ENCODE measurements around the gene ANKFY1. TPM values are rescaled to one million over a fixed set of nuclear protein-coding genes. Genes with fewer than 3 reads are reported as not detected.
A peak's percentile ranks its signal among the peaks of the same experiment; 100 is the strongest.
"Not testable (repeated sequence)": the region's sequence is repeated elsewhere in the genome, so short reads cannot be mapped to it uniquely, and the experiment has no call there.

Gene ANKFY1
- total RNA-seq, 1 donor from 2014 or later: 17.0 TPM

DNA sequence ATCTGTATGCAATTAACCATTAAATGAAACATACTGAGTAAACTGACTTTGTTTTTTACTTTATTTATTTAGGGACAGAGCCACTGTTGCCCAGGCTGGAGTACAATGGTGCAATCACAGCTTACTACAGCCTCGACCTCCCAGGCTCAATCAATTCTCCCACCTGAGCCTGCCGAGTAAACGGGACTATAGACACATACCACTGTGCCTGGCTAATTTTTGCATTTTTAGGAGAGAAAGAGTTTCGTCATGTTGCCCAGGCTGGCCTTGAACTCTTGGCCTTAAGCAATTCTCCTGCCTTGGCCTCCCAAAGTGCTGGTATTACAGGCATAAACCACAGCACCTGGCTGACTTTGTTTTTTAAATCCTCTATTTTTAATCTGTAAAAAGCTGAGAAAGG lies 42.6 kb downstream of the ANKFY1 start:
- no peak for DNase-seq (ENCODE audit: low read depth)

GRCh38 chr17:4220655-4221054 lies 43.1 kb downstream of the ANKFY1 start:
- no peak for DNase-seq (ENCODE audit: low read depth)

DNA sequence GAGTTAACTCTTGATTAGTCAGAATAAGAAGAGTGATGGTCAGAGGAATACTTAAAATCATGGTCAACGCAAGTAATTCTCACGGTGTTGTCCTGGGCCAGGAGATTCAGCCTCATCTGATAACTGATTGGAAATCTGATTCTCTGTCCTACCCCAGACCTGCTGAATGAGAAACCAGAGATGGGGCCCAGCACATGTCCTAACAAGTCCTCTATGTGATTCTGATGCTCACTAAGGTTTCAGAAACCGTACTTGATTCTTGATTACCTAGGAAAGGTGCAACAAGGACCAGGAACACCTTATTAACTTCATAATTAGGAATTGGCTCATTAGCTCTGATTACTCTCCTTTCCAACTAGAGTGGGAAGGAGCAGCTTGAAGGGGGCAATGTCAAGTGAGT lies 44.5 kb downstream of the ANKFY1 start:
- no peak for DNase-seq (ENCODE audit: low read depth)

GRCh38 chr17:4215882-4216570 lies 47.8 kb downstream of the ANKFY1 start:
- no peak for DNase-seq (ENCODE audit: low read depth)

- no peak for DNase-seq (ENCODE audit: low read depth)
Observed at GRCh38 chr17:4214157-4214556, 49.6 kb downstream of the ANKFY1 start.

GRCh38 chr17:4209611-4210010 lies 54.2 kb downstream of the ANKFY1 start:
- DNase-seq (ENCODE audit: low read depth): no peak

- no peak for DNase-seq (ENCODE audit: low read depth)
Observed at GRCh38 chr17:4208238-4208637, 55.5 kb downstream of the ANKFY1 start.

GRCh38 chr17:4206962-4207361 lies 56.8 kb downstream of the ANKFY1 start:
- DNase-seq (ENCODE audit: low read depth): peak; percentile 83

- no peak for DNase-seq (ENCODE audit: low read depth)
Observed at GRCh38 chr17:4205917-4206316, 57.9 kb downstream of the ANKFY1 start.

GRCh38 chr17:4204710-4205173 lies 59.0 kb downstream of the ANKFY1 start:
- peak; percentile 90 for DNase-seq (ENCODE audit: low read depth)

DNA sequence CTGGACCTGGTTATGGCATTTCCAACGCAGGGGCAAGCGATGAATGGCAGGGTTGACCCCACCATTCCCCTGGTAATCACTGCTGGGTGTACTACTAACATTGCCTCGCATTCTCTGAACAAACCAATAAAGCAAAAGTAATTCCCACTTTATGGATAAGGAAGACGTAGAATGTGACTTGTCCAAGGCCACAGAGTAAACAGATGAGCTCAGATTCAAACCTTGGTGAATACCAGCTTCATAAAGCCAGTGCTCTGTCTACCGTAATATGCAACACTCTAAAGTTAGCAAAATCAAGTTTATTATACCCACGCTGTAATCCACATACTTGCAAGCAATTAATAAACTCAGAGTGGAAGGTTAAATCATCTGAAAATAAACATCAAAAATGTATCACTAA lies 59.6 kb downstream of the ANKFY1 start:
- peak; percentile 26 for DNase-seq (ENCODE audit: low read depth)

DNA sequence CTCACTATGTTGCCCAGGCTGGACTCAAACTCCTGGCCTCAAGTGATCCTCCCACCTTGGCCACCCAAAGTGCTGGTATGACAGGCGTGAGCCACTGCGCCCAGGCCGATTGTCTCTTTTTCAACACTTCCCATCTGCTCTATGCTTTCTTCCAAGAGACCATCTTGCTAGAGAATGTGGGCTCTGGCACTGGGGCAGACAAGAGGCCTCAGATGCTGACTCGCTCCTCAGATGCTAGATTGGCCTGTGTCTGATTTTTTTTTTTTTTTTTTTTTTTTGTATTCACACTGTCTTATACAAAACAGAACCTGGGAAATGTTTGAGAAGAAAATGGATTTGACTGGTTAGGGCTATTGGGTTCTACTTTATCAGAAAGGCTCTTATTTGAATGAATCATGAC lies 62.6 kb downstream of the ANKFY1 start:
- no peak for DNase-seq (ENCODE audit: low read depth)

GRCh38 chr17:4199818-4200402 lies 63.9 kb downstream of the ANKFY1 start:
- peak; percentile 41 for DNase-seq (ENCODE audit: low read depth)

DNA sequence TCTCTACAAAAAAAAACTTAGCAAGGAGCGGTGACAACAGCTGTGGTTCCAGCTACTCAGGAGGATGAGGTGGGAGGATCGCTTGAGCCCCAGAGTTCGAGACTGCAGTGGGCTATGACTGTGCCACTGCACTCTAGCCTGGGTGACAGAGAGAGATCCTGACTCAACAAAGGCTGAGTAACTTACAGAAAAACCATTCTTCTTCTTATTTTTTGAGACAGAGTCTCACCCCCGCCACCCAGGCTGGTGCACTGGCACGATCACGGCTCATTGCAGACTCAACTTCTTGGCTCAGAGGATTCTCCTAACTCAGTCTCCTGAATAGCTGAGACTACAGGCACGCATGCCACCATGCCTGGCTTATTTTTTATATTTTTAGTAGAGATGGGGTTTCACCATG lies 64.8 kb downstream of the ANKFY1 start:
- no peak for DNase-seq (ENCODE audit: low read depth)

GRCh38 chr17:4195306-4195705 lies 68.5 kb downstream of the ANKFY1 start:
- DNase-seq (ENCODE audit: low read depth): peak; percentile 80

DNA sequence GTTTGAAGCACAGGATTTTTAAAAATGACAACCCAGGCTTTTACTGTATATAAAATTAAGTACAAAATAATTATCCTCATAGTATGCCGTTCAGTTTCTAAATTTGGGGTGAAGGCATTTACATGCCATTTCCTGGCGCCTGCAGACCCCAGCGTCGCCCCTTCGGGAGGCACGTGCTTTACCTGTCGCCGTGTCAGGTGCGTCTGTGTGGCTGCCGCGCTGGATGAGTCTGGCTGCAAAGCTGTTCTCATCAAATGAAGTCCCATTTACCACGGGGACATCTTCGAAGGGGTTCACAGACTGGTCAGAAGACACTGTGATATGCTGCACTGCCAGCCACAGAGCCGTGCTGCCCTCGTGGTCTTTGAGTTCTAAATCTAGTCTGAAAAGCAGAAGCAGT lies 69.0 kb downstream of the ANKFY1 start:
- DNase-seq (ENCODE audit: low read depth): peak; percentile 41

DNA sequence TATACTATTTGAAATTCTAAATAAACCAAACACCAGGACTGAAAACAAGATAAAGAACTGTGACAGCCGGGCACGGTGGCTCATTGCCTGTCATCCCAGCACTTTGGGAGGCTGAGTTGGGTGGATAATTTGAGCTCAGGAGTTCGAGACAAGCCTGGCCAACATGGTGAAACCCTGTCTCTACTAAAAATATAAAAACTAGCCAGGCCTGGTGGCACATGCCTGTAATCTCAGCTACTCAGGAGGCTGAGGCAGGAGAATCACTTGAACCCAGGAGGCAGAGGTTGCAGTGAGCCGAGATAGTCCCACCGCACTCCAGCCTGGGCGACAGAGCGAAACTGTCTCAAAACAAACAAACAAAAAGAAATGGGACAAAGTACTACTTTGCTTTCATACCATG lies 73.0 kb downstream of the ANKFY1 start:
- DNase-seq (ENCODE audit: low read depth): not testable (repeated sequence)

DNA sequence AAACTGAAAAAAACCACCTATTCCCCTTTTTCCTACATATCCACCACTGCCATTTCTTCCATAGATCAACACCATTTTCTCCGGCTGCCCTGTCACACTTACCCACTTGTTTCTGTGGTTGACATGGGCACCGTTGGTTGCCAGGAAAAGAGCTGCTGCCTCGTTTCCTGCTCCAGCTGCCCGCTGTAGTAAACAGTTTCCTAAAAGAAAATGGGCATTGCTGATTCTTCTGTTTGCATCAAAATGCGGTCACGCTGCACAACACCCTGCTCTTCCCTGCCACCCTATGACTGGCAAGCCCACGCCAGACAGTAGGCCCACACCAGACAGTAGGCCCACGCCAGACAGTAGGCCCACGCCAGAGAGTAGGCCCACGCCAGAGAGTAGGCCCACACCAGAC lies 74.5 kb downstream of the ANKFY1 start:
- no peak for DNase-seq (ENCODE audit: low read depth)

DNA sequence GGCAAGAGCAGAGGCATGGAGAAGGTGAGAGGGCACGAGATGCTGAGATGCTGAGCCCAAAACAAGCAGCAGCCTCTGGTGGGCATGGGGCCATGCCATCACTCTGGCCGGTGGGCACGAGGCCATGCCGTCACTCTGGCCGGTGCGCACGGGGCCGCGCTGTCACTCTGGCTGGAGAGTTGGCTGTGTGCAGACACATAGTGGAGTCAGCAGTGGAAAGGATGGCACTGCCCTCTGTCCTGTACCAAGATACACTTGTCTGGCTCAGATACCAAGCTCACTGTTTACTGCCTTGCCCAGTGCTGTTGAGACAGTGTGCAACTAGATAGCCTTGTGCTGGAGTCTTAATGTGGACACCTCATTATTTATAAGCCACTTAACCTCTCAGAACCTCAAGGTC lies 75.7 kb downstream of the ANKFY1 start:
- no peak for DNase-seq (ENCODE audit: low read depth)

DNA sequence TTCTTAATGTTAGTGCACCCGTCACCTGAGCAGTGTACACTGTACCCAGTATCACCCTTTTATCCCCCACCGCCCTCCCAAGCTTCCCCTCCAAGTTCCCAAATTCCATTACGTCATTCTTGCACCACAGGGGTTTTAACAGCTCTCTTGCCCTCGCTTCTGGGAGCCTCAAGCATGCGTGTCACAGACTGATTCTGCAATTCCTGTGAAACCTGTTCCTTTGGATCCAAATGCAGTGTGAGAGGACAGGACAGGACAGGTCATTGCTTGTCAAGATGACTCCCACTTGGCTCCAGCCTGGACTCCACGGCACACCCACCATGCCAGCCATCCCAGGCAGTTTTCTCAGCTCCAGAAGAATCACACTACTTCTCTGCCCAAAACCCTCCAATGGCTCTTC lies 76.7 kb downstream of the ANKFY1 start:
- no peak for DNase-seq (ENCODE audit: low read depth)

DNA sequence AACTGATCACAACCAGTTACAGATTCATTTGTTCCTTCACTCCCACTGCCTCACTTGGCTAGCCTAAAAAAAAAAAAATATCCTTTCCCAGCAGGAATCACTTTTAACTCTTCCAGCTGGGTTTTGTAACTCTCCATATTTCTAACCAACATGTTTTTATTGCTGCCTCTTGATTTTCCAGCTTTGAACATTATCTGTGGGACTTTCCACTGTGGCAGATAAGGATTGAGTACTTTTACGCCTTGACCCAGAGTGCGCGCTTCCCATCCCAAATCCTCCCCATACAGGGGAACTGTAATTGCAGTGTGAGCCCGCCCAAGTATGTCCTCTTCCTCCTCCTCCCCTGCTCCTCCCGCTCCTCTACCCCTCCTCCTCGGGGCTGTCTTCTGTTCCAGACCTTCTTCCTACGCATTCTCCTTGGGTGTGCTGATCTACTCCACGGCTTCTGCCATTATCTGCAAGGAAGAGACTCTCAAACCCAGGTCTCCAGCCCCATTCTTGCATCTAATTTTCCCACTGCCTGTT lies 77.4 kb downstream of the ANKFY1 start:
- DNase-seq (ENCODE audit: low read depth): no peak

DNA sequence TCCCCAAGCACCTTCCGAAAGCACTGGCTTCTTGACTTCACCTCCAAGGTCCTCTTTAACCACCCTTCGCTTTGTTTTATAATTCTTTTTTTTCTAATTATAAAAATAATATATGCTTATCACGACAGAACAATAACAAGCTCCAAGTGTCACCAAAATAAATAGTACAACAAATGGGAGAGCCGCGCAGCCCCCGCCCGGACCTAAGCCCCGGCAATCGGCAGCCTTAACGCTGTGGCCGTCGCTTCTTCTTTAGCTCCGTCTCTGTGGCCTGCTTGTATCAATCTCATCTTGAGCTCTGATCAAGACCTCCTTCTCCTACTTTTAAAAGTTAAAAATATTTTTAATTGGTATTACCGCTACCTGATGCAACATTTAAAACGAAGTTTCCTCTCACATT lies 78.1 kb downstream of the ANKFY1 start:
- DNase-seq (ENCODE audit: low read depth): no peak

- DNase-seq (ENCODE audit: low read depth): no peak
Observed at GRCh38 chr17:4184811-4185210, 79.0 kb downstream of the ANKFY1 start.

Data from myocyte (in vitro differentiated cells).